HG03520 (cell line): ENCODE data around the gene ITPK1.

Experiments
- ATAC-seq: cut with Tn5 transposase; IDR thresholded peaks from one replicate; pipeline ENCODE4 v1.9.1; 2021; ENCODE audit warnings: mild to moderate bottlenecking, moderate library complexity; ENCODE audit not compliant: unreplicated experiment

ITPK1 gene

DNA sequence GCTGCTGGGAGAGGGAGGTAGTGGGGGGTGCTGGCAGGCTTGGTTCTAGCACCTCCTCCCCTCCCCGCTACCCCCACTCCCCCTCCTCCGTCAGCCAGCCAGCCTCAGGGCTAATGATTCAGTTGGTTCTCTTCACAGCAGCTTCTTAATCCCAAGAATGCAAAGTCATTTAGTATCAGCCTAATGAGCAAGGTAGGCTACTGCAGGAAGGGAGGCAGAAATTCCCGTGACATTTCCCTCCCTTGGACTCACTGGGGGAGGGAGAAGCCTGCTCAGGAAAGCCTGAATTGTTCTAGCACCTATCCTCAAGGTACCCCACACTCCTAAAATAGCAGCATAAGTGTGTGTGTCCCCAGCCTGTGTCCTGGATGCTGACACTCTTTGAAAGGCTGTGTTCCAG lies 29.8 kb downstream of the ITPK1 start:
- no peak for ATAC-seq

DNA sequence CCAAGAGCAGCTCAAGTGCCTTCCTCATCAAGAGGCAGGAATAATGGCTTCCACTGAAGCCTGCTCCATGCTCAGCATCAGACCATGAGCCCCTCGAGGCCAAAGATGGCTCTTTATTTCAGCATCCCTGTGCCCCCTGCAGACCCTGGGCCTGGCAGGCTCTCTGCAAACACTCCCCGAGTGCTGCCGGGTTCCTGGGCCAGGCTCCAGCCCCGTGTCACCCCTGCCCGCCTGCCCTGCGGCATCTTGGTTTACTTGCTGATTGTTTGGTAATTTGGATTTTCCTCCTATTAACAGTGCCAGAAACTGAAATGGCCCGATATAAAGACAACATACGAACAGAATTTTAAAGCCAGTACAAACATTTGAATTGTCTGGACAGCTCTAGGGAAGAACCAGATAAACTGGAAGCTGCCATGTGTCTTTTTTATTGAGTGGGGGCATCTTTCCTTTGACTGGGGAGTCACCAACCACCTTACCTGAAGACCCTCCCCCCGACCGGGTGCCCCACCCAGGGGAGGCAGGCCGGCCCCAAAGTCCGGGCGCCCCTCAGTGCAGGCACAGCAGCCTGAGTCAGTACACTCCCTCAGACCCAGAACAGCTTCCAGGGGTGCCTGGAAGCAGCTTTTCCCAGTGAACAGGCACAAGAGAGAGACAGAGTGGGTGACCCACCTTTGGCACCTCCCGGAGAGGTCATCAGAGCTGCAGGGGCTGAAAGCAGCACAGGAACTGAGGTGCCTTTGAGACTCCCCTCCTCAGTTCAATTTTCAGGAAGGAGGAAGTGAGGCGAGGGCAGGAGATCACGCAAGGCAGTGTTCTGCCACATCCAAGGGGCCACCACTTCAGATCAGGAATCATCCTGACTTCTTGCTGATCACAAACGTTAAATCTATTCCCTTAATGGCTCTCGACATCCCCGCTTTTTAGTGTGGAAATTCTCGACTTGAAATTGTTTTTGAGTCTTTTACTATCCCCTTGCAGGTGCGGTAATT lies 30.6 kb downstream of the ITPK1 start:
- ATAC-seq: no peak

DNA sequence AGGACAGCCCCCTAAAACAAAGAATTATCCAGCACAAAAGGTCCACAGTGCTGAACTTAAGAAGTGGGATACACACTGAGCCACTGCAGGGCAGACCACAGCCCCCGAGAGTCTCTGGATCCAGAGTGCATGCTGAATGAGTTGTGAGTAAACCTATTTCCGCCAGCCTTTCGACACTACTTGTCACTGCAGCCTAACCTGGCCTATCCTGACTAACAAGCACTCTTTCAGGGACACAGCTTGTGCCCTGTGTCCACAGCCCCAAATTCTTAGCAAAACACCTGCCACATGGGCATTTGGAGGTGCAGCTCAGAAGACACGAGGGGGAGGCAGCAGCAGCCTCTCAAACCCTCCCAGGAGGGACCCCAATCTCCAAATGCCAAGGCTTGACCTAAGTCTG lies 31.3 kb downstream of the ITPK1 start:
- no peak for ATAC-seq

DNA sequence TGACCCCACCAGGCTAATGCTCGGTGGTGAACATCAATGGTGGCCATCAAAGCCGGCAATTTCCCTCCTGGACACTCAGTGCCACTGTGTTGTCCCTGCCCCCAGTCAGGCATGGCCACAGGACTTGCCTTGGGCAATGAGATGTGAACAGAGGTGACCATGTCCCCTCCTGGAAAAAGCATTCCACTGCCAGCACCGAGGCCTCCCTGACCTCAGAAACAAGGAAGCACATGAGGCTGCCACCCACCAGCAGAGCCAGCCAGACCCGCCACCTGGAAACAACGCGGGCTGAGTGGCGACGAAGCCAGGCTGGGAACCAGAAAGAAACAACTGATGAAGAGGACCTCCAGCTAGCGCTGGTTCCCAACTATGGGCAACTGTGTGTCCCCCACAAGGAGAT lies 31.8 kb downstream of the ITPK1 start:
- ATAC-seq: no peak

DNA sequence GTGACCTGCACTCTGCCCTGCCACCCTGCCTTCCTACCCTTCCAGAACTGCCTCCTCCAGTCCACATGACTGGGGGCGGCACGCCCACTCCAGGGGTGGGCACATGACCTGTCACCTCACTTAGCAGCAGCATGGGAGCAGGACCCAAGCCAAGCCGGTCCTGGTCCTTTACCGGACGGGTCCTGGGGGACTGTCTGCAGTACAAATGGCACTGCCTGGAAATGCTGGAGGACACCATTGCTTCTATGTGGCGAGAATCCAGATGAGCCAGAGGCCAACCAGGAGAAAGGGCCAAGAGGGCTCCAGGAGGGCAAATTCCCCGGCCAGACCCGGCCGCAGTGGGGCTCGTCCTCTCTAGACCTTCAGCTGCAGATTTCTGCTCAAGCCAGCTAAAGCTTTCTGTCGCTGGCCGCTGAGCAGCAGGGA lies 33.1 kb downstream of the ITPK1 start:
- no peak for ATAC-seq

DNA sequence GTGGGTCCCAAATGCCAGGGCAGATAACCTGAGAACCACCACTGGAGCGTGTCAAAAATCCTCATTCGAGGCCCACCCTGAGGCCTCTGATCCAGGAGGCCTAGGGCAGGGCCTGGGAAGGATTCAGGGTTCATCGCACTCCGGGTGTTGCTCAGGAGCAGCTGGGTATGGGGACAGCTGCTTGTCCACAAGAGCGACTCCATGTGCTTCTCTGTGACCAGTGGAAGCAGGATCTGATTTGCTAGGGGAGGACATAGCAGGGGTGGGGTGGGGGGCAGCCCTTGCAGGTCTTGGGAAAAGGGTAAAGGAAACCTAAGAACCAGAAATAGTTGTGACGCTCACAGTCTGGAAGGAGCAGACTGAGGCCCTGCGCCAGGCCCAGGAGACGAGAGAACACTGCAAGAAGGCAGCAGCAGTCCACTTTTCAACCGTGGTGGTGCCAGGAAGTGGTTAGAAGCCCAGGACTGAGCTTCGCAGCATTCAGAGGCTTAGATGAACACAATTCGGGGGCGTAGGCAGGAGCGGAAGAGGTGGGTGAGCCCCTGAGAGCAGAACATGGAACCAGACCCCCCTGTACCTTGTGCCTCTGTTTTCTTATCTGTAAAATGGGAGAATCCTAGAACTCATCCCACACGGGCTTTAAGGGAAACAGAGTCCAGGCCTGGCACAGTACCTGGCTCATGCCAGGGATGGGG lies 33.7 kb downstream of the ITPK1 start:
- no peak for ATAC-seq

DNA sequence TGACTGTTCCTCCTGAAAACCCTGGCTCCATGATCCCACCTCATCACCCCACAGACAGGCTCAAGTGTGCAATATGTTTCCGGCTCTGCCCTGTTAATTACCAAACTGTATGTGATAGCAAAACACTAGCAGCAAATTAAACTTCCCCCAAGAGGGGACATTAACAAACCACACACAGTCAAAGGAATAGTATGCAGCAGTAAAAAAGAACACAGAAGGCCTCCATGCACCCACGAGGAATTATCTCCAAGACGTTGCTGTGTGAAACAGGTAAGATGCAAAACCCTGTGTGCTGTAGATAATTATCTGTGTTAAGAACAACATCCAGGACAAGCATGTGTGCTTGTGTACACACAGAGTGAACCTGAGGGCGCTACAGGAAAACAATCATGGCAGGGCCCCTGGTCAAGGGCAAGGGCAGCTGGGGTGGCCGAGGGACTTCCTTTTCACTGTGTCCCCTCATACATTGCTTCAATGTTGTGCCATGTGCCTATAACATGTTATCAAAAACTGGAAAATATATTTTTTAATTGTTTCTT lies 35.8 kb downstream of the ITPK1 start:
- ATAC-seq: no peak

DNA sequence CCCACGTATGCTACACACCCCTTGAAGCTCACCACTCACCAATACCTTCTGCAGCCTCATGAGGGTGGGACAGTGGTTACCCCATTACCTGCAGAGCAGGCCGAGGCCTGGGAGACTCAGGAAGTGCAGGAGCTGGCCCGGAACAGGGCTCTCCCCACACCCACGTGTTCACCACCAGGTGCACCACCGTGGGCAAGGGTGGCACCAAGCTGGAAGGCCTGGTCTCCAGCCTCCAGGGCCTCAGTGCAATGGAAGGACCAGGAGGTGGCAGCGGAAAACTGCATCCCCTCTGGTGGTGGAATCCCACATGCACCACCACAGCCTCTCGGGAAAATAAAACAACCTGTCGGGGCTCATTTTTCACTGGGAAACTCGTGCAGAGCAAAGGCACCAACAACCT lies 36.4 kb downstream of the ITPK1 start:
- ATAC-seq: no peak

DNA sequence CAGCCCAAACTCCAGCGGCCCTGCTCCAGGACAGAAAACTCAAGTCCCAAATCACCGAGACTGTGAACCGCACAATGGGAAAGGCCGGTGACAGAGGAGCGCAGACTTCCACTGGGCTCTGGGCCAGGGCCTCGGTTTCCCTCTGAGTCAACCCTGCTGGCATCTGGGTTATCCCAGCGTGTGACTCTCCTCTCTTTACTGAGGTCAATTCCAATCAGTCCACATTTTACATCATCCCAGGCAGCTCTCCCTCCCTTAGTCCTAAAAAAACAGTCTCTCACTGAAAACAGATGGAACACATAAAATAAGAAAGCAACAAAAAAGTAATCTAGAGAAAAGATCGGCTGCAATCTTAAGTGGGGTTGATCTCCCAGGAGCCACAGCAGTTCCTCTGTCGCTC lies 36.9 kb downstream of the ITPK1 start:
- ATAC-seq: no peak

DNA sequence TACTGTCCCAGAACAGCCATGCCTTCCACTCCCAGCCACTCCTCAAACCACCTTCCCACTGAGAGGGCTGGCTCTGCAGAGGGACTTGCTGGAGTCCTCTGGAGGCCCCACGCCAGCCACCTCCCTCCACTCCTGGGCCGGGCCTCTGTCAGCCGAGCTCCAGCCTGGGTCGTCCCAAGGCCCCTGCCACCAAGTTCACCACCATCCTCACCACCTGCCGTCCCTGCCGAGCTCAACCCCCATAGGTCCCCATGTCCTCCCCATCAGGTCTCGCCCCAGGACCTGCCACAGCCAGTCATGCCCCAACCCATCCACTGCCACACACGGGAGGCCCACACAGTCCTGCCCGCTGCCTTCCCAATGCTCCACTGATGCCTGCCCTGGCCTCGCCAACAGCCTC lies 39.0 kb downstream of the ITPK1 start:
- no peak for ATAC-seq

DNA sequence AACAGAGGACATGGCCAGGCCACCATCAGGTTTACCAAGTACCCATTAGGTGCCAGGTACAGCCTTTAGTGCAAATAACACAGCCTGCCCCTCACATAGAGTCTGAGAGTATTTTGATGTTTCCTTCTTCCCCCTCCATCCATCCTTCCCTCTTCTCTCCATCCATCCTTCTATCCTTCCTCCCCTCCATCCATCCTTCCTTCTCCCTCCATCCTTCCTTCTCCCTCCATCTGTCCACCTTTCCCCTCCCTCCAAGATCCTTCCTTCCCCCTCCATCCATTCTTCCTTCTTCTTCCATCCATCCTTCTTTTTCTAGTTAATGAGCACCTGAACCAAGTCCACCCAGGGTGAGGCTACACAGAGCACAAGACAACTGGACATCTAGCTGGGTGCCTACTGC lies 39.8 kb downstream of the ITPK1 start:
- ATAC-seq: no peak

DNA sequence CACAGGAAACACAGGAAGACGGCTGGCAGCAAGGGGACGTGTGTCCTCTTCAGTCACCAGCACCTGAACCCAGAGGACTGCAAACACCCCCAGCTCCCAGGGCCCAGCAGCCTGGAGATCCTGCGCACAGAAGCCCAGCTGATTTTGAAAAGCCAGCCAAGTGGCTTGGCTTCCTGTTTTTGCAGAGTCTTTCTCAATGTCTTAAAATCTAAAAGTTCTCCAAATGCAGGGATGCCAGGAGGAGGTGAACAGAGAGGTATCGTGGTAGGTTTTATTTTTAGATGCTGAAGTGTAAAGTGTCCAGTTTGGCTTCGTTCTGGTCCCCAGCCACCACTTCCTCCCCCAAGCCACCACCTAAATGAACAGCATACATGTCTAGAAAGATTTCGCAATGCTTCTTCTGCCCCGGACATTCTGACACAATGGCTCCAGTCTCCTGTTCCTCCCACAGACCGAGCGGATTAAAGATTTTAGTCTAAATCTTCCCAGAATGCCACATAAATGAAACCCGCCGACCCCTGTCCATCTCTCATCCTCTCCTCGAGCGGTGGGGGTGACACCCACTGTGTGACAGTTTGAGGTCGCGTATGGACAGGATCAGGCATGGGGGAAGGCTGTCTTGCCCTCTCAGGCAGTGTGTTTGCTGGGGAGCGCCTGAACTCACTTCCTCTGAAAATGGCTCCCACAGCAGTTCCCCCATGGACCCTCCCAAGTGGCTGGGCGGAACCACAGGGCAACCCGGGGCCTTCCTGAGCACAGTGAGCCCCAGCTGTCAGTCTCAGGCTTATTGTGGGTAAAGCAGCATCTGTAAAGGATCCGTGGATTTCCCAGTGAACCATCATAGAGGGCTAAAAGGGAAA lies 41.6 kb downstream of the ITPK1 start:
- ATAC-seq: no peak

DNA sequence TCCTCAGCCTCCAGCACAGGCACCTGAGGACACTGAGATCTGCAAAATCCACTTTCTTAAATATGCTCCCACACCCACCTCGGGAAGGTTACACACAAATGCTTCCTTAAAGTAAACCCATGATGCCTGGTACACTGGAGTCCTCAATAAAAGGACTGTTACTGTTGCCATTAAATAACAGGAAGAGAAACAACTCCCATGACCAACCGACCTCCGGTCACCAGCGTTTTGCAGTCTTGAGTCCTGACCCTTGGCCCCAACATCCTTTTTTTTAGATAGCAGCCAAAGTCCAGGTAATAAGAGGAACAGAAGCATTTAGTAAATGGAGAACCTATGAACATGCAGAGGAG lies 42.4 kb downstream of the ITPK1 start:
- no peak for ATAC-seq

DNA sequence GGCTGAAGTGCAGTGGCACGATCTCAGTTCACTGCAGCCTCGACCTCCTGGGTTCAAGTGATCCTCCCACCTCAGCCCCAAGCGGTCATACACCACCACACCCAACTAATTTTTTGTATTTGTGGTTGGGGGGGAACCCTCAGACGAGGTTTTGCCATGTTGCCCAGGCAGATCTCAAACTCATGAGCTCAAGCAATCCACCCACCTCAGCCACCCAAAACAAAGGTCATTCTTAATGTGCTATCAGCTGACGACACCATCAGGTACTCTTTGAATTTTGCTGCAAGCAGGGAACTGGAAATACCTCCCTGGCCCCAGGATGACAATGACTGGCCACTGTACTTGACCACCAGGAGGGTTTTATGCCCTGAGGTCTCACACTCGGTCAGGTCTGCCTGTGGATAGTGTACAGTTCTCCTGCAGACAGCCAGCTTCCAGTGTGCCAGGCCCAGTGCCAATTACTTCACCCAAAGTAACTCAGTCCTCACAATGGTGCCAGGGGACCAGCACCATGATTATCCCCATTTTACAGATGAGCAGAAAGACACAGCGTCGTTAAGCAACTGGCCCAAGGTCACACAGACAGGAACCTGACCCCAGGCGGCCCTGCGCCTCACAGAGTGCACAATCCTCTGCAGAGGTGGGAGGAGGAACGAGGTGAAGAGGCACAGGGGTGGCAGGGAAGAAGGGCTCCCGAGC lies 42.9 kb downstream of the ITPK1 start:
- ATAC-seq: no peak

DNA sequence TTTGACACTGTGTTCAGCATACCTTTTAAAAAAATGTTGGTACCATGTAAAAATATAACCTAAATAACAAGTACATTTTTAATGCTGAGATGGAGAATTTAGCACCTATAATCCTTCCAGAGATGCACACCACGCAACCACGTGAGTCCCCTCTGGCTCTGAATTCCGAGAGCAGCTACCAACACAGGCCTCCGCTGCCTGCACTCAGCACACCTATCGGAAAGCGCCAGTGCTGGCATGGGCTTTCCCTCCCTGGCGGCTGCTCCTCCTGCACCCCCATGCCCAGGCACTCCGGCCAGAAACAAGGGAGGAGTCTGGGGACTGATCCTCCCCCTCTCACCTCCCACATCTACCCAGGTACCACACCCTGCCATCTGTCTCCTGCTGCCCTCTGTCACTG lies 47.0 kb downstream of the ITPK1 start:
- ATAC-seq: no peak

DNA sequence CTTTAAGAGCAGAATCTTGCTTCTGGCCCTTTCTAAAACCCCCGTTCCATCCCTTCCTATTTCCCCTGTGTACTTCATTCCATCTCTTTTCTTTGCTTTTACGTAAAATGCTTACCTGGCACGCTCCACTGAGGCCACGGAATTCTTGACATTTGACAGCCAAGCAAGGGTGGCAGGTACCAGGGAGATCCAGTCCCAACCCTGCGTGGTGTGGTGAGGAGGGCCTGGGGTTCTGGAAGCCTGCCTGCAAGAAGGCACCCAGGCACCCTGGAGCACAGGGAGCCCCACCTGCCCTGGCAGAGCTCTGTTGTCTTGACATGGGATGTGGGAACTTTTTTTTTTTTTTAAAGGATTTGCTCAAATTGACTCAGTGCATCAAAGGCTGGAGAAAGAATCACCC lies 48.6 kb downstream of the ITPK1 start:
- no peak for ATAC-seq

DNA sequence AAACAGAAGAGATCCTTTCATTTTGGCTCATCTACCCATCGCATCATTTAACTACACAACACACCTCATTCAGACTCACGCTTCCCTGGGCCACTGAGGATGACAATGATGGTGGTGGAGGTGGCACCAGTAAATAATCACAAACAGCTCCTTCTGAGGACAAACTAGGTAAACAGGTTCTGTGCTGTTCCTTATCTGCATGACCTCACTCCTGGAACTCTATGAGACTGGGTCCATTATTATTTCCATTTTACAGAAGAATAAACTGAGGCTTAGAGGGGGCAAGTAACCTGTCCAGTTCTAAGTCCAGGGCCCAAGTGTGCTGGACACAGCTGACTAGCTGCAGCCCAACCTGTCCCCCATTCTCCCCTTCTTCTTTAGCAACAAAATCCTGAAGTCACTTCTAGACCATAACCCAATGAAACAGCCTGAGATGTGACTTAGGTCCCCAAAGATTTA lies 50.4 kb downstream of the ITPK1 start:
- ATAC-seq: no peak

DNA sequence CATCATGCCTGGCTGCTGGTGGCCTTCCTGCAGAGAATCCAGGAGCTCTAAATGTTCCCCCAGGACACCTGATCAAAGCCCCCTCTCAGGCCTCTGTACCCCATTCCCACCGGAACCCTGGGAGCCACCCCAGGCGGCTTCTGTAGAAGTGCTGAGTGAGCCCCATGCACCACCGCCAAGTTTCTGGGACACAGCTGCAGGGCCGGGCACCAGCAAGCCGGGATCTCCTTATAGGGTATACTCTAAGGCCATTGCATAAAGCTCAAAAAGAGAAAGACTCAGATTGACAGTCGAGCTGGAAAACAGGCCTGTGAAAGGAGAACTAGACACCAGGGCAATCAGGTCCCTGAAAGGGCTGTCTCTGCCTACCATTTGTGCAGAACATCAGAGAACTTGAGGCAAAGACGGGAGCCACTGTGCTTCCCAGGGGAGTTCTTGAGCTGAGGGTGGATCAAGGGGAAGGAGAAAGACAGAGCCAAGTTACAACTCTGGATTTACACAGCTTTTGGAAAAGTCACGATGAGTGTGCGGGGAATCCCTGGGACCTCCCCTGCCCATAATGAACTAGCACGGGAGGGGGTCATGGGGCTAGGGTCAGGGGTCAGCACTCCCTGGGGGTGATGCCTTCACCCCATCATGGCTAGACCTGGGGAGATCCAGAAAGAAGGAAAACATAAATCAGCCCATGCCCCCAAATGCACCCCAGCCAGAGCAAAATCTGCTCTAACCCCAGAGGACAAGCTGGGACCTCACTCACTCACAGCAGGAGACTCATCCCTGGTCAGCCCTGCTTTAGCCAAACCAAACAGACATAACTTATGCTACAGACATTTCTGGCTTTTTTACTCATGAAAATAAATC lies 51.1 kb downstream of the ITPK1 start:
- no peak for ATAC-seq

DNA sequence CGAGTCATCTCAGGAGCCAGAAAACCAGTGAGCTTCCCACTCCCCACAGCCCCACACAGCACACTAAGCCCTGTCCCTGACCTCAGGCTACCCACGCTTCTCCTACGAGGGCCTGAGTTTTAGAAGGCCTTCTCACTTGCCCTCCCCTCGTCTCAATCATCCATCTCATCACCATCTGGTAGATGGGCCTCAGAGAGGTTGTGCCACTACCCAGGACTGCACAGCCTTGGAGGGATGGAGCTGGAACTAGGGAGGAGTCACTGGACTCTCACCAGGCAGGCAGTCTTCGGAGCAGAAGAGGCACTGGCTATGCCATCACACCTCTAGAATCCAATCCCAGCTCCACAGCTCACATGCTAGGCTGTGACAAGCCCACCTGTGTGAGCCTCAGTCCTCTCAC lies 52.3 kb downstream of the ITPK1 start:
- ATAC-seq: no peak
